D721Med (cell line): Measurements from ENCODE around the gene SHISA4.

ENCODE experiments used
- DNase-seq: peaks from one replicate; pipeline ENCODE4 v3.0.0; 2011; ENCODE audit warnings: low spot score; ENCODE audit not compliant: insufficient read length
- FAIRE-seq: peaks from 2 replicates; lab custom pipeline; 2011; peaks lifted over from hg19 to GRCh38; lab: Jason Lieb, UNC
- TF ChIP-seq, protein P1 (sequence below): IDR thresholded peaks from 2 replicates; pipeline ENCODE4 v1.5.1; 2012; ENCODE audit warnings: mild to moderate bottlenecking, control low read depth; ENCODE audit not compliant: insufficient read depth; ENCODE audit errors: missing control alignments

The SHISA4 gene

GRCh38 chr1:201887116-201887866 lies 1.4 kb upstream of the SHISA4 start:
- DNase-seq (no peak), FAIRE-seq (peak; percentile 35)
- TF ChIP-seq, protein P1, sequence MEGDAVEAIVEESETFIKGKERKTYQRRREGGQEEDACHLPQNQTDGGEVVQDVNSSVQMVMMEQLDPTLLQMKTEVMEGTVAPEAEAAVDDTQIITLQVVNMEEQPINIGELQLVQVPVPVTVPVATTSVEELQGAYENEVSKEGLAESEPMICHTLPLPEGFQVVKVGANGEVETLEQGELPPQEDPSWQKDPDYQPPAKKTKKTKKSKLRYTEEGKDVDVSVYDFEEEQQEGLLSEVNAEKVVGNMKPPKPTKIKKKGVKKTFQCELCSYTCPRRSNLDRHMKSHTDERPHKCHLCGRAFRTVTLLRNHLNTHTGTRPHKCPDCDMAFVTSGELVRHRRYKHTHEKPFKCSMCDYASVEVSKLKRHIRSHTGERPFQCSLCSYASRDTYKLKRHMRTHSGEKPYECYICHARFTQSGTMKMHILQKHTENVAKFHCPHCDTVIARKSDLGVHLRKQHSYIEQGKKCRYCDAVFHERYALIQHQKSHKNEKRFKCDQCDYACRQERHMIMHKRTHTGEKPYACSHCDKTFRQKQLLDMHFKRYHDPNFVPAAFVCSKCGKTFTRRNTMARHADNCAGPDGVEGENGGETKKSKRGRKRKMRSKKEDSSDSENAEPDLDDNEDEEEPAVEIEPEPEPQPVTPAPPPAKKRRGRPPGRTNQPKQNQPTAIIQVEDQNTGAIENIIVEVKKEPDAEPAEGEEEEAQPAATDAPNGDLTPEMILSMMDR = no peak

DNA sequence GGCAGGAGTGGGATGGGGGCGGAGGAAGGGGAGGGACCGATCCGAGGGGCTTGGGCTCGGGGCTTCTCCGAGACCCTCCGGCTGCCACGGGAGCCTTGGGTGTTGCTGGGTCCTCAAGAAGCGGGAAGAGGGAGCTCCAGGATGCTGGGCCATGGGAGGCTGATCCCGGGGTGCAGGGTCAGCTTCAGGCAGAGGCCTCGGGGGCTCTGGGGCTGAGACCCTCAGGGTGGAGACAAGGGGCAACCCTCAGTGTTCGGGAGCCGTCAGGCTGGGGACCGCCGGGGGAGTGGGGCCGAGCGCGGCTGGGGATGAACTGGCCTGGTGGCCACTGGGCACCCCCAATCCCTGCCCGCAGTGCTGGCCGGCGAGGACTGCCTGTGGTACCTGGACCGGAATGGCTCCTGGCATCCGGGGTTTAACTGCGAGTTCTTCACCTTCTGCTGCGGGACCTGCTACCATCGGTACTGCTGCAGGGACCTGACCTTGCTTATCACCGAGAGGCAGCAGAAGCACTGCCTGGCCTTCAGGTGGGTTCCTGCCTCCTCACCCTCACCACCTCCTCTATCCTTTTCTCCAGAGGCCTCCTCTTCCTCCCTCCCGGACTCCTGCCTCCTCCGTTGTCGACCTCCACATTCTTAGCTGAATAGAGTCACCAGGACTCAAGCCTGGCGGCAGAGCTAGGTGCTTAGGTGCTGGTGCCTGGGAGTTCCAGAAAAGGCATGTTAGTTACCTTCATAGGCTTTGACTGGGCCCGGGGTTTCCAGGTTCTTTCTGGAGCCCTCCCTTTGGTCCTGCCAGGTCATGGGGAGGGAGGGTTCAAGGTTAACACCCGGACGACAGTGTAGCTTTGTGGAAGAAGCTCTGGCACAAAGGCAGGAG lies 631 bp downstream of the SHISA4 start:
- FAIRE-seq (no peak), DNase-seq (no peak)
- TF ChIP-seq, protein P1 = no peak

- TF ChIP-seq, protein P1 = no peak
- no peak for DNase-seq
- no peak for FAIRE-seq
Measured at GRCh38 chr1:201890223-201890622, 1.5 kb downstream of the SHISA4 start.

DNA sequence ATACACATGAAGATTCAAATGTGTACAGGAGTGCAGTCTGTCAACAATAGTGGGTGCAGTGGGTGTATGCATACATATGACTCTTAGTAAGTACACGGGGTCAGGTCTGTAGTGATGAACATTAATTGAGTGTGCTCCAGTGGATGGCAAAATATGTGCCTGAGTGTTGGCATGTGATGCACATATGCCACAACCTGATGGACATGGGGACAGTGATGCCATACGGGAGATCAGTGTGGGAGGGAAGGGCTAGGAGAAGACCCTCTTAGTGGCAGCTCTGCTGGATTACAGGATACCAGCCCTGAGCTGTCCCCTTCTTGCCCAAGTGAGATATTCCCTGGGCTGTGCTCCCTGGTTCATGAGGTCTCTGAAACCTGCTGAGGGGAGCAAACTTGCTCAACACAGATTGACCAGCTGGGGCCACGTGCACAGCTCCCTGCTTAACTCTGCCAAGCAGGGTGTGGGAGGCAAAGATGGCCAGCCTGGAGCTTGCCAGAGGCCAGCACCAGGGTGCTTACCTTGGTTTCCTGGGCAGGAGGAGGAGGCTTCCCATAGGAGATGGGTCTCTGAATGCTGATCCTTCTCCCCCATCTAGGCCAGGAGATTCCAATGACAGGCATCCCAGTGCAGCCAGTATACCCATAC lies 2.2 kb downstream of the SHISA4 start:
- no peak for DNase-seq
- TF ChIP-seq, protein P1 = no peak
- no peak for FAIRE-seq

- DNase-seq (no peak), FAIRE-seq (no peak)
- TF ChIP-seq, protein P1 = no peak
Measured at GRCh38 chr1:201891451-201892045, 2.9 kb downstream of the SHISA4 start.

- DNase-seq = no peak
- no peak for FAIRE-seq
- TF ChIP-seq, protein P1 = no peak
Measured at GRCh38 chr1:201892211-201892610, 3.5 kb downstream of the SHISA4 start.
